ENCODE data around the gene SLC7A8. TPM values are rescaled to one million over a fixed set of nuclear protein-coding genes. Genes with fewer than 3 reads are reported as not detected.

Gene SLC7A8
- 6.9 and 13.1 TPM in 2 replicates for total RNA-seq

DNA sequence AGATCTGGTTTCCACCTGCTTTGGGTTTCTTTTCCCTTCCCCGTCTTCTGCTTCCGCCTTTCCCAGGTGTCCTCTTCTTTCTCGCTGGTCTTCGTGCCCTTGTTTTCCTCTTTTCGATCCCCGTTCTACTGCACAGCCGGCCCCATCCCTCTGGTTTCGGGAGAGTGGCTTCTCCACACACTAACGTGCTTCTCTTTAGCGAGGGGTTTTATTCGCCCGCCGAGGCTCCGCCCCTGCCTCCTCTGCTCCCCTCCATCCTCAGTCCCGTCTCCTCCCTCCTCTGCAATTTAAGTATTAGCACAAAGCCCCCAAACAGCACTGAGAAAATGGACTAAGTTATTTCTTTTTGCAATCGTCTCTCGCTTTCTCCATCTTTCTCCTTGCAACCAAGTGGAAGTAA lies at the start of gene SLC7A8:
Gene SLC7A8, minus strand, starts transcription at position 182 of the 400 bp plus-strand sequence. CDS start 746 bp downstream, outside the sequence.

DNA sequence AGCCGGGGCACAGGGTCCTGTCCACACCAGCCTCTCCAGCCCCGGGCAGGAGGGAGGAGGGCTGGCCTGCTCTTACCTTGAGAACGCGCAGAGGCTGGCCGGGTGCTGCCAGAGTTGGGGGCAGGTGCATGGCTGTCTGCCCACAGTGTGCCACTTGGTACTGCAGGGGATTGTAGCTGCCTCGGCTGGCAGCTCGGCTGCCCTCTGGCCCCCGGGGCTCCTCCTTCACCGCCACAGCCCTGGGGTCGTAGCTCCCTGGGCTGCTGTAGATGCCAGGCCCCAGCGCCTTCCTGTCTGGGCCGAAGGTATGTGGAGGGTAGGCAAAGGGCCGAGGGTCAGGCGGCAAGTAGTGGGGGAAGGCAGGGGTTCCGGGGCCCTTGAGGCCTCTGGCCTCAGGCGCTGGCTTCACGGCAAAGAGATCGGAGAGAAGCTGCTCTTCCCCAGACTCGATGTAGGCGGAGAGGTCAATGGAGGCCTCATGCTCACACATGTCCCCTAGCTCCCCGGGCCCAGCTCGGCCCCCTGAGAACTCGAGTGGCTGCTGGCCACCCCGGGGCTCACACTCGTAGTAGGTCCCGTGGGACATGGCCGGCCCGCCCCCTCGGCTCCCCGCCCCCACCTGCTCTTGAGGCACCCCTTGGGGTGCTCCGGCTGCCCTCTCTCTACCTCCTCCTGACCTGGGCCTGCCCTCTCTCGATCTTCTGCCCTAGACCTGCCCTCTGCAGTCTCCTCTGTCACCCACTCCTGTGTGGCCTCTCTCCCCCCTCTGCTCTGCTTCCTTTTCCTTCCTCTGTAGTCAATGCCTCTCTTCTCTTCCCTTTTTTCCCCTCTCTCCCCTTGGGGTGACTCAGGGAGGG lies 64.7 kb downstream of the SLC7A8 start, which contains the start of gene CEBPE:
Gene CEBPE, minus strand, starts transcription at position 750 of the 857 bp plus-strand sequence. Its CDS starts 164 bp downstream, at position 586.

DNA sequence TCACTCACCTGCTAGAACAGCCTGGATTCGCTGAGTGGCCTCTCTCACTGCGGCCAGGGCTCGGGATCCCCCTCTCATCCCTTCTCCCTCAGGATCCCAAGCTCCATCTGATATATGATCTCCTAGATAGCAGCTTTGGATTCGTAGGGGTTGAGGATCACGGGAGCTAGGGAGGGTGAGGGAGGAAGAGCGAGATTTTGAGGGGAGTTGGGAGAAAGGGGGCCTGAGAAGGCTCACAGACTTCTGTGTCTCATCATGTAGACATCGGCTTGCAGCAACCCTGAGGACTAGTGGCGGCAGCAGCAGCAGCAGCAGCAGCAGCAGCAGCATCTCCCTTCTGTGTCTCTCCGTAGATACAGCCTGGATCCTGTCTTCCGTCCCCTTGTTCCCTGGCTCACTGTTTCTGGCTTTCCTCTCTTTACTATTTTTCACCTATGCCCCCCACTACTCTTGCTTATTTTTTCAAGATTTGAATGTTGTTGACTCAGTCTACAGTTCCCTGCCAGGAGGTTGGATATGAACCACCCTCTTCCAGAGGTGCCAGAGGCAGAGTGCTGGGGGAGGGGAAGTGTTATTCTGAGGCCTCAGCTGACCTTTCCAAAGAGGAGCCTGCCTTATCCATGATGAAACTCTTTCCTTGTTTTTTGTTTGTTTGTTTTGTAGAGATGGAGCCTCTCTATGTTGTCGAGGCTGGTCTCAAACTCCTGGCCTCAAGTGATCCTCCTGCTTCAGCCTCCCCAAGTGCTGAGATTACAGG lies 78.7 kb downstream of the SLC7A8 start, which contains the start of gene CIROP:
Gene CIROP, minus strand, starts transcription at position 399 of the 757 bp plus-strand sequence. Its CDS starts 69 bp downstream, at position 330.

DNA sequence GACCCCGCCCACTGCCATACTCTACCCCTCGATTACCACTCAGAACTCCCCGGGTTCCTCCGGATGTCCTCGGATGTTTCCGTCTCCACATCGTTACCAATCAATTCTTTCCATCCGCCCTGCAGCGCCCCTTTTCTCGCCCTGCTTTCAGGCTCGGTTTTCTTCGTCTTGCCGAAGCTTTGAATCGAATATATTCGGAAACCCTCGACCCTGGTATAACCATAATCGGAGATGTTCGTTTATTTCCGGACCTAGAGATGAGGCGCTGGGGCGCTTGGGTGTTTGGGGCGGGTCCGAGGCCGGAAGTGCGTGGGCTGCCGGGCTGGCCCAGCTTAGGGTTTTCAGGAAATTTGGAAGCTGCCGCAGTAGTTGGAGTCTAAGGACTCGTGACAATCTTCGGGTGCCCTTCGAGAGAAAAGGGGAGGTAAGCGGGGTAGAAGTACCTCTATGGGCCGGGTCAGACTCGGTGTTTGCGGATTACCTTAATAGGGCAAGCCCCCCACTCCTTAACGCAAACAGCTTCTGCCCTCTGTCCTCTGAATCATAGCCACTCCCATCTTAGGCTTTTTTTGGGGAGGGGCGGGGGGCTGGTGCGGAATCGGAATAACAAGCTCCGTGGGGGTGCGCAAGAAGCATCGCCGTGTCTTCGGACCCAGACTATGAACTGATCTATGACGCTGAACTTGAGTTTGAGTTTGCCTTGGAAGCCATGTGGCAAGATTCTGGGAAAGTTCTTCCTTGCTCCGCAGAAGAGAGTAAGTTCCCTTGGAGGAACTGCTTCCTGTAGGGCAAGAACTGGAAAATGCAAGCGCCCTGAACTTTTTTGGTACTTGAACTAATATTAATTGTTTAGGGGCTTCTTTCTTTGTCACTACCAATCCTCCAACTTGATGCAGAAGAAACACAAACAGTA lies 88.0 kb downstream of the SLC7A8 start, which contains the start of gene C14orf119:
Gene C14orf119, plus strand, starts transcription at position 310 of the 913 bp plus-strand sequence. CDS start 2,154 bp downstream, outside the sequence.

DNA sequence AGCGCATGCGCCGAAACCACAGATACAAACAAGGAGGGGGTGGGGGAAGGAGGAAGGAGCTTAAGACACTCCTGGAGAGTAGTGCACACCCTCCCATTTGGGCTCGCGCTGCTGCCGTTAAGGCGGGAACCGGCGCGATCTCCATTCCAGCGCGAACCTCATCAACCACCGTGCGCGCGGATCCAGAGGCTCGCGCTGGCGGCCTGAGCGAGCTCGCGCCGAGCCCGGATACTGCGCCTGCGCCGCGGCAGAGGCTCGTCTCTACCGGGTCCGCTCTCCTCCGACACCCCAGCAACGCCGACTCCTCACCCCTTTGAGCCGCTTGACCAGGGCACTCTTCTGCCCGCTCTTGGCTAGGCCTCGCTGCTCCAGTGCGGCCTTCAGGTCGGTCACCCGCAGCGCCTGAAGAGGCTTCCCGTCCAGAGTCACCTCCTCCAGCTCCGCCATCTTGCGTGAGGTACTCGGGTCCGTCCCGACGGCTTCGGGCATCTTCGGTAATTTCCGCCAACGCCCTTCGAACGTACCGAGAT lies 88.7 kb downstream of the SLC7A8 start, which contains the start of gene ACIN1:
Gene ACIN1, minus strand, starts transcription at position 471 of the 530 bp plus-strand sequence. Its CDS starts 24 bp downstream, at position 447.

Other genes with a start within 250 kb of the SLC7A8 start
- 61.4 and 69.8 TPM in 2 replicates for gene HAUS4, start 226.6 kb downstream of the SLC7A8 start, total RNA-seq
- 21.6 and 30.0 TPM in 2 replicates for gene AJUBA, start 201.1 kb downstream of the SLC7A8 start, total RNA-seq
- gene C14orf93, start 173.5 kb downstream of the SLC7A8 start, total RNA-seq = 11.2 and 15.8 TPM in 2 replicates
- 351 and 468 TPM in 2 replicates for gene PSMB5, start 148.8 kb downstream of the SLC7A8 start, total RNA-seq
- not detected in 2 replicates for gene PSMB11, start 141.4 kb downstream of the SLC7A8 start, total RNA-seq
- 5.0 and 7.2 TPM in 2 replicates for gene CDH24, start 126.1 kb downstream of the SLC7A8 start, total RNA-seq
- 67.0 and 77.6 TPM in 2 replicates for gene ACIN1, start 88.5 kb downstream of the SLC7A8 start, total RNA-seq
- gene C14orf119, start 88.2 kb downstream of the SLC7A8 start, total RNA-seq = 66.1 and 75.5 TPM in 2 replicates
- 0.58 TPM in 1 of 2 replicates, not detected in the other for gene CIROP, start 78.7 kb downstream of the SLC7A8 start, total RNA-seq
- not detected in 2 replicates for gene CEBPE, start 64.4 kb downstream of the SLC7A8 start, total RNA-seq
- not detected in 2 replicates for gene RNF212B, start 54.3 kb upstream of the SLC7A8 start, total RNA-seq
- gene HOMEZ, start 102.5 kb upstream of the SLC7A8 start, total RNA-seq = 9.6 and 14.4 TPM in 2 replicates
- gene PPP1R3E, start 119.2 kb upstream of the SLC7A8 start, total RNA-seq = 1.1 and 1.2 TPM in 2 replicates
- gene BCL2L2, start 123.2 kb upstream of the SLC7A8 start, total RNA-seq = 16.7 and 21.1 TPM in 2 replicates
- 59.5 and 63.1 TPM in 2 replicates for gene PABPN1, start 137.8 kb upstream of the SLC7A8 start, total RNA-seq
- 10.1 and 16.8 TPM in 2 replicates for gene SLC22A17, start 169.2 kb upstream of the SLC7A8 start, total RNA-seq
- gene EFS, start 181.5 kb upstream of the SLC7A8 start, total RNA-seq = 10.5 and 11.8 TPM in 2 replicates
- gene IL25, start 189.1 kb upstream of the SLC7A8 start, total RNA-seq = not detected in 2 replicates
- gene CMTM5, start 193.4 kb upstream of the SLC7A8 start, total RNA-seq = not detected in 2 replicates
- gene MYH6, start 224.6 kb upstream of the SLC7A8 start, total RNA-seq = not detected in 2 replicates